WTC11 (cell line): Measurements from ENCODE around the gene LIMS2. TPM values are rescaled to one million over a fixed set of nuclear protein-coding genes. Genes with fewer than 3 reads are reported as not detected.

ENCODE experiments used
- ATAC-seq: fragments of 200-7000 bp; cut with Tn5 transposase; 2 replicates; pipeline ENCODE4 v1.10.0; 2021; ENCODE audit warnings: mild to moderate bottlenecking, moderate library complexity
- CTCF ChIA-PET: fragments of 300-600 bp; sonication (Branson Sonifier 250); formaldehyde crosslinking; loops from one replicate; lab custom pipeline; 2021; ENCODE audit warnings: antibody characterized with exemption; lab: Charles Lee
- POLR2A ChIA-PET: fragments of 350-600 bp; sonication (Branson Sonifier 250); formaldehyde crosslinking; loops from one replicate; lab custom pipeline; 2021; ENCODE audit warnings: antibody characterized with exemption; lab: Charles Lee
- DNase-seq: peaks from one replicate; pipeline ENCODE4 v3.0.0; 2021; ENCODE audit warnings: low spot score
- H3K27ac Mint-ChIP-seq: 2 replicates; pipeline ENCODE4 v1.8.0; 2021; ENCODE audit warnings: mixed read lengths
- H3K27me3 Mint-ChIP-seq: 2 replicates; pipeline ENCODE4 v1.8.0; 2021; ENCODE audit warnings: low read depth, mild to moderate bottlenecking, moderate library complexity, mixed read lengths
- H3K36me3 Mint-ChIP-seq: 2 replicates; pipeline ENCODE4 v1.8.0; 2021; ENCODE audit warnings: mixed read lengths
- H3K4me1 Mint-ChIP-seq: 2 replicates; pipeline ENCODE4 v1.8.0; 2022; ENCODE audit warnings: mixed read lengths
- H3K4me3 Mint-ChIP-seq: 2 replicates; pipeline ENCODE4 v1.8.0; 2021; ENCODE audit warnings: mild to moderate bottlenecking, moderate library complexity, mixed read lengths
- H3K9me3 Mint-ChIP-seq: 2 replicates; pipeline ENCODE4 v1.8.0; 2021; ENCODE audit warnings: mixed read lengths
- ATF1 ChIP-seq: sonication (generic); formaldehyde crosslinking; IDR thresholded peaks from 2 replicates; pipeline ENCODE4 v1.8.1; 2023; ENCODE audit warnings: mild to moderate bottlenecking, moderate library complexity, missing genetic modification reagents
- ATF6 ChIP-seq: sonication (generic); formaldehyde crosslinking; IDR thresholded peaks from 2 replicates; pipeline ENCODE4 v1.8.1; 2023; ENCODE audit warnings: mild to moderate bottlenecking, missing genetic modification reagents
- E2F5 ChIP-seq: sonication (generic); formaldehyde crosslinking; IDR thresholded peaks from 2 replicates; pipeline ENCODE4 v1.8.1; 2022; ENCODE audit warnings: mild to moderate bottlenecking, moderate library complexity, missing genetic modification reagents
- ELF4 ChIP-seq: sonication (generic); formaldehyde crosslinking; IDR thresholded peaks from 2 replicates; pipeline ENCODE4 v1.8.1; 2022; ENCODE audit warnings: low read depth, mild to moderate bottlenecking, moderate library complexity, missing genetic modification reagents
- GABPB1 ChIP-seq: sonication (generic); formaldehyde crosslinking; IDR thresholded peaks from 2 replicates; pipeline ENCODE4 v1.8.1; 2023; ENCODE audit warnings: mild to moderate bottlenecking, missing genetic modification reagents
- GTF2I ChIP-seq: fragments of 250-450 bp; sonication (Bioruptor Pico); conservative IDR thresholded peaks from 2 replicates; pipeline ENCODE4 v1.4.0; 2021; ENCODE audit warnings: mild to moderate bottlenecking
- JUN ChIP-seq: sonication (generic); formaldehyde crosslinking; IDR thresholded peaks from 2 replicates; pipeline ENCODE4 v1.8.0; 2023; ENCODE audit warnings: mild to moderate bottlenecking, missing genetic modification reagents
- NFYB ChIP-seq: sonication (generic); formaldehyde crosslinking; conservative IDR thresholded peaks from 2 replicates; pipeline ENCODE4 v1.8.0; 2022; ENCODE audit warnings: low read depth, missing genetic modification reagents
- SMAD4 ChIP-seq: sonication (generic); formaldehyde crosslinking; IDR thresholded peaks from 2 replicates; pipeline ENCODE4 v1.8.0; 2022; ENCODE audit warnings: mild to moderate bottlenecking, missing genetic modification reagents
- ZNF121 ChIP-seq: sonication (generic); formaldehyde crosslinking; IDR thresholded peaks from 2 replicates; pipeline ENCODE4 v1.8.0; 2023; ENCODE audit warnings: missing genetic modification reagents
- ZNF317 ChIP-seq: sonication (generic); formaldehyde crosslinking; IDR thresholded peaks from 2 replicates; pipeline ENCODE4 v1.8.1; 2023; ENCODE audit warnings: low read depth, mild to moderate bottlenecking, moderate library complexity, missing genetic modification reagents, borderline replicate concordance
- ZNF396 ChIP-seq: fragments of 250-450 bp; sonication (Bioruptor Pico); IDR thresholded peaks from 2 replicates; pipeline ENCODE4 v1.8.0; 2021; ENCODE audit warnings: mild to moderate bottlenecking, moderate library complexity, borderline replicate concordance
- ZNF423 ChIP-seq: fragments of 250-450 bp; sonication (Bioruptor Pico); IDR thresholded peaks from 2 replicates; pipeline ENCODE4 v2.1.2; 2022; ENCODE audit warnings: mild to moderate bottlenecking, moderate library complexity
- ZNF512 ChIP-seq: sonication (generic); formaldehyde crosslinking; IDR thresholded peaks from 2 replicates; pipeline ENCODE4 v1.8.1; 2022; ENCODE audit warnings: missing genetic modification reagents, borderline replicate concordance
- total RNA-seq: library from RNA; stranded (reverse); gene quantifications from 3 replicates; pipeline ENCODE4 v1.2.3, GENCODE V29; 2021
- TF ChIP-seq, protein P1 (sequence below): sonication (generic); formaldehyde crosslinking; conservative IDR thresholded peaks from 2 replicates; pipeline ENCODE4 v1.8.1; 2023; ENCODE audit warnings: mild to moderate bottlenecking, low read depth, missing genetic modification reagents, moderate library complexity
- TF ChIP-seq, protein P2 (sequence below): sonication (generic); formaldehyde crosslinking; IDR thresholded peaks from 2 replicates; pipeline ENCODE4 v1.8.0; 2022; ENCODE audit warnings: mild to moderate bottlenecking, missing genetic modification reagents
- TF ChIP-seq, protein P3 (sequence below): sonication (generic); formaldehyde crosslinking; IDR thresholded peaks from 2 replicates; pipeline ENCODE4 v1.8.1; 2023; ENCODE audit warnings: mild to moderate bottlenecking, missing genetic modification reagents, moderate library complexity
- TF ChIP-seq, protein P4 (sequence below): sonication (generic); formaldehyde crosslinking; IDR thresholded peaks from 2 replicates; pipeline ENCODE4 v1.8.0; 2022; ENCODE audit warnings: mild to moderate bottlenecking, missing genetic modification reagents
- TF ChIP-seq, protein P5 (sequence below): fragments of 250-450 bp; sonication (Bioruptor Pico); IDR thresholded peaks from 2 replicates; pipeline ENCODE4 v1.9.0; 2021; ENCODE audit warnings: mild to moderate bottlenecking

LIMS2 gene
- total RNA-seq, 1 experiment from 2014 or later = 2.4 TPM

GRCh38 chr2:127652786-127653357, 22.5 kb downstream of the LIMS2 start (continued):
- TF ChIP-seq, protein P1, sequence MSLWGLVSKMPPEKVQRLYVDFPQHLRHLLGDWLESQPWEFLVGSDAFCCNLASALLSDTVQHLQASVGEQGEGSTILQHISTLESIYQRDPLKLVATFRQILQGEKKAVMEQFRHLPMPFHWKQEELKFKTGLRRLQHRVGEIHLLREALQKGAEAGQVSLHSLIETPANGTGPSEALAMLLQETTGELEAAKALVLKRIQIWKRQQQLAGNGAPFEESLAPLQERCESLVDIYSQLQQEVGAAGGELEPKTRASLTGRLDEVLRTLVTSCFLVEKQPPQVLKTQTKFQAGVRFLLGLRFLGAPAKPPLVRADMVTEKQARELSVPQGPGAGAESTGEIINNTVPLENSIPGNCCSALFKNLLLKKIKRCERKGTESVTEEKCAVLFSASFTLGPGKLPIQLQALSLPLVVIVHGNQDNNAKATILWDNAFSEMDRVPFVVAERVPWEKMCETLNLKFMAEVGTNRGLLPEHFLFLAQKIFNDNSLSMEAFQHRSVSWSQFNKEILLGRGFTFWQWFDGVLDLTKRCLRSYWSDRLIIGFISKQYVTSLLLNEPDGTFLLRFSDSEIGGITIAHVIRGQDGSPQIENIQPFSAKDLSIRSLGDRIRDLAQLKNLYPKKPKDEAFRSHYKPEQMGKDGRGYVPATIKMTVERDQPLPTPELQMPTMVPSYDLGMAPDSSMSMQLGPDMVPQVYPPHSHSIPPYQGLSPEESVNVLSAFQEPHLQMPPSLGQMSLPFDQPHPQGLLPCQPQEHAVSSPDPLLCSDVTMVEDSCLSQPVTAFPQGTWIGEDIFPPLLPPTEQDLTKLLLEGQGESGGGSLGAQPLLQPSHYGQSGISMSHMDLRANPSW = no peak
- TF ChIP-seq, protein P2, sequence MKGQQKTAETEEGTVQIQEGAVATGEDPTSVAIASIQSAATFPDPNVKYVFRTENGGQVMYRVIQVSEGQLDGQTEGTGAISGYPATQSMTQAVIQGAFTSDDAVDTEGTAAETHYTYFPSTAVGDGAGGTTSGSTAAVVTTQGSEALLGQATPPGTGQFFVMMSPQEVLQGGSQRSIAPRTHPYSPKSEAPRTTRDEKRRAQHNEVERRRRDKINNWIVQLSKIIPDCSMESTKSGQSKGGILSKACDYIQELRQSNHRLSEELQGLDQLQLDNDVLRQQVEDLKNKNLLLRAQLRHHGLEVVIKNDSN (CRISPR knock-in tag) = no peak
- TF ChIP-seq NFYB (CRISPR knock-in tag) (no peak), E2F5 (CRISPR knock-in tag) (no peak)

- ATAC-seq (no peak), DNase-seq (no peak)
- no peak overlapping the region for H3K4me3 Mint-ChIP-seq
- POLR2A ChIA-PET = no interaction called here
- no peaks in the 10 kb centered on the region for H3K36me3 Mint-ChIP-seq
- H3K9me3 Mint-ChIP-seq = no peaks in the 10 kb centered on the region
- H3K27ac Mint-ChIP-seq = no peak overlapping the region
- CTCF ChIA-PET = interaction anchor here (1.2 to 5.1 kb wide), 6 partner anchors 10 to 61 kb away, joined by 3 to 59 read pairs (median 5); partner anchors contain the start of gene LIMS2
- peaks cover 2% of the 10 kb centered on the region; the same call in 1 of the 2 replicates for H3K27me3 Mint-ChIP-seq
- H3K4me1 Mint-ChIP-seq = peaks cover 9% of the 10 kb centered on the region
- TF ChIP-seq ZNF396 (CRISPR knock-in tag) (no peak), ZNF121 (CRISPR knock-in tag) (no peak), ZNF423 (no peak), GTF2I (CRISPR knock-in tag) (no peak), ATF6 (CRISPR knock-in tag) (no peak), SMAD4 (CRISPR knock-in tag) (no peak), ATF1 (CRISPR knock-in tag) (no peak), ELF4 (no peak), ZNF317 (CRISPR knock-in tag) (no peak), JUN (CRISPR knock-in tag) (no peak), ZNF512 (CRISPR knock-in tag) (no peak), GABPB1 (CRISPR knock-in tag) (no peak)
- TF ChIP-seq, protein P3, sequence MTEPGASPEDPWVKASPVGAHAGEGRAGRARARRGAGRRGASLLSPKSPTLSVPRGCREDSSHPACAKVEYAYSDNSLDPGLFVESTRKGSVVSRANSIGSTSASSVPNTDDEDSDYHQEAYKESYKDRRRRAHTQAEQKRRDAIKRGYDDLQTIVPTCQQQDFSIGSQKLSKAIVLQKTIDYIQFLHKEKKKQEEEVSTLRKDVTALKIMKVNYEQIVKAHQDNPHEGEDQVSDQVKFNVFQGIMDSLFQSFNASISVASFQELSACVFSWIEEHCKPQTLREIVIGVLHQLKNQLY (CRISPR knock-in tag) = no peak
- TF ChIP-seq, protein P4, sequence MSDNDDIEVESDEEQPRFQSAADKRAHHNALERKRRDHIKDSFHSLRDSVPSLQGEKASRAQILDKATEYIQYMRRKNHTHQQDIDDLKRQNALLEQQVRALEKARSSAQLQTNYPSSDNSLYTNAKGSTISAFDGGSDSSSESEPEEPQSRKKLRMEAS (CRISPR knock-in tag) = no peak
- TF ChIP-seq, protein P5, sequence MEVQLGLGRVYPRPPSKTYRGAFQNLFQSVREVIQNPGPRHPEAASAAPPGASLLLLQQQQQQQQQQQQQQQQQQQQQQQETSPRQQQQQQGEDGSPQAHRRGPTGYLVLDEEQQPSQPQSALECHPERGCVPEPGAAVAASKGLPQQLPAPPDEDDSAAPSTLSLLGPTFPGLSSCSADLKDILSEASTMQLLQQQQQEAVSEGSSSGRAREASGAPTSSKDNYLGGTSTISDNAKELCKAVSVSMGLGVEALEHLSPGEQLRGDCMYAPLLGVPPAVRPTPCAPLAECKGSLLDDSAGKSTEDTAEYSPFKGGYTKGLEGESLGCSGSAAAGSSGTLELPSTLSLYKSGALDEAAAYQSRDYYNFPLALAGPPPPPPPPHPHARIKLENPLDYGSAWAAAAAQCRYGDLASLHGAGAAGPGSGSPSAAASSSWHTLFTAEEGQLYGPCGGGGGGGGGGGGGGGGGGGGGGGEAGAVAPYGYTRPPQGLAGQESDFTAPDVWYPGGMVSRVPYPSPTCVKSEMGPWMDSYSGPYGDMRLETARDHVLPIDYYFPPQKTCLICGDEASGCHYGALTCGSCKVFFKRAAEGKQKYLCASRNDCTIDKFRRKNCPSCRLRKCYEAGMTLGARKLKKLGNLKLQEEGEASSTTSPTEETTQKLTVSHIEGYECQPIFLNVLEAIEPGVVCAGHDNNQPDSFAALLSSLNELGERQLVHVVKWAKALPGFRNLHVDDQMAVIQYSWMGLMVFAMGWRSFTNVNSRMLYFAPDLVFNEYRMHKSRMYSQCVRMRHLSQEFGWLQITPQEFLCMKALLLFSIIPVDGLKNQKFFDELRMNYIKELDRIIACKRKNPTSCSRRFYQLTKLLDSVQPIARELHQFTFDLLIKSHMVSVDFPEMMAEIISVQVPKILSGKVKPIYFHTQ (CRISPR knock-in tag) = no peak
Observed at GRCh38 chr2:127651971-127652550, 23.3 kb downstream of the LIMS2 start.
